ENCODE data around the gene NADK.
A peak's percentile ranks its signal among the peaks of the same experiment; 100 is the strongest.
"Not testable (repeated sequence)": the region's sequence is repeated elsewhere in the genome, so short reads cannot be mapped to it uniquely, and the experiment has no call there.

NADK gene

DNA sequence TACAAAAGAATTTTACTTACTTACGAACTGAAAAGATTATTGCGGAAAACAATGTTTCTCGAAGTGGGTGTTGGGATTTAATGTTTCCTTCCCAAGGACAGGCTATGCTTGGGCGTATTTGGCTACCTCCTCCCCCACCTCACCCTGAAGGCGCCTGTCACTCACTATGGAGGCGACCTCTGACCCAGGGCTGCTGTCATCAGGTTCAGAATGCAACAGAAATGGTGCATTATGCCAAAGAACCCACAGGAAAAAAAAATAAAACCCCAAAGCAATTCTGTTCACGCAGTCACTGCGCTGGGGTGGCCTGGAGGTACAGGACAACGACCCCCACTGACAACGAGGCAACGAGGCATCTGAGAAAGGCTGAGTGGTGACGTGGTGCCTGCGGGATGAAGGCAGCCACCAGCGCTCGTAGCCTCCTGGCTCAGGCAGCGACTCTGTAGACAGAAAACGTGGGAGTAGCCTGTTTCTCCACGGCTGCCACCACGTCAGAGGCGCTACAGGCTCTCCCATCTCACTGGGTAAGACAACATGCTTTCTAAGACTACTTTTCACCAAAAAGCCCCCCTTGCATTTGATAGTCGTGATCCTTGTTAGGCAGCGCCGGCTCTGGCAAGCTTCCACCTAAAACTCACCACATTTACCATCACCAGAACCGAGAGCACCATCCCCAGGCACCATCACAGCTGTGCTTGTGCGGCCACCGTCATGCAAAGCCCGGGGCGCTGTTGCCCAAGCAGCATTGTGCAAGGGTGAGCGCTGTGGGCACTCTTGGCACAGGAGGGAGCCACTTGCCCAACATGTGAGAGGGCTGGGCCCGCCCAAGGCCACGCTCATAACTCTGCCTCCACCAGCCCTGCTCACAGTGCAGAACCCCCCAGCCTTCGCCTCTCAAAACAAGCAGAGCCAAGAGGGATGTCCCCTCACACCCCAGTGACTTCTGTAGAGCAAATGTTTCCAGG, 14.3 kb downstream of the NADK start:
- DNase-seq: peak; percentile 62

GRCh38 chr1:1761504-1762376, 16.5 kb downstream of the NADK start:
- DNase-seq: no peak

DNA sequence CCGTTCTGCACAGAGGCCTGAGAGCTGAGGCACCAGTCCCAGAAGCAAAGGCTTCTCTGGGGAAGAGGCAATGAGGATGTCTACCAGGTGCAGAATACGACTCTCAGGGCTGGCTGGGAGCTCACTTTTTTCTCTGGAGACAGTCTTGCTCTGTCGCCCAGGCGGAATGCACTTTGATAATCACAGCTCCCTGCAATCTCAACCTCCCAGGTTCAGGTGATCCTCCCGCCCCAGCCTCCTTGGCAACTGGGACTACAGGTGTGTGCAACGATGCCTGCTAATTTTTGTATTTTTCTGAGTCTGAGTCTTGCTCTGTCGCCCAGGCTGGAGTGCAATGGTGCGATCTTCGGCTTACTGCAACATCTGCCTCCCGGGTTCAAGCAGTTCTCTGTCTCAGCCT, 17.6 kb downstream of the NADK start:
- DNase-seq: no peak

GRCh38 chr1:1760345-1760650, 18.0 kb downstream of the NADK start:
- no peak for DNase-seq

GRCh38 chr1:1759456-1760344, 18.6 kb downstream of the NADK start:
- no peak for DNase-seq

DNA sequence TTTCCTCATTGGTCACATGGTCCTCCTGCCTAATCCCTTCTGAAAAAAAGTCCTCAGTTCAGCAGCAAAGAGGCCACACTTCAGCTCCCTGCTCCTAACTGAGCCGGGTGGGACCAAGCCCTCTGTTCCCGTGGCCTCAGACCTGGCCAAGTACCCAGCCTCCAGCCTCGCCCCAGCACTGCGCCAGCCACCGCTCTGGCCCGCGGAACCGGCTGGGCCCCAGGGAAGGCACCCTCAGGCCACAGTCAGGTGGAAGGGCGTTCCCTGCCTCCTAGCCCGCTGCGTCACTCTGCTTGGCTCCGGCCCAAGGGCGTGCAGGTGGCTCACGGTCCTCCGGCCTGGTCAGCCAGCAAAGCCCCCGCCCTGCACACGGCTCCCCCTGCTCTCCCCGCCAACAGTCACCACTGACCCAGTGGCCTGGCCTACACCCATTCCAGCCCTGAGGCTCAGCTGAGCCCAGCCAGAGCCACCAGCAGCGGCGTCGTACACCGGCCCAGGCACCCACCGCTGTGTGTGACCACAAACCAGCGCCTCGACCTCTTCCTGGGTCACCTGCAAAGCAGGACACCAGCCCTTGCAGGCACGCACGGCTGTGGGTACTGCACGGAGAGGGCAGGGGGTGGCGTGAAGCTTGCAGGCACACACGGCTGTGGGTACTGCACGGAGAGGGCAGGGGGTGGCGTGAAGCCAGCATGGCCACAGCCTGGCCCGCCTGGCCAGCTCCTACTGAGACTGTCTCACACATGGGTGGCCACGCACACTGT, 19.4 kb downstream of the NADK start:
- DNase-seq: no peak

DNA sequence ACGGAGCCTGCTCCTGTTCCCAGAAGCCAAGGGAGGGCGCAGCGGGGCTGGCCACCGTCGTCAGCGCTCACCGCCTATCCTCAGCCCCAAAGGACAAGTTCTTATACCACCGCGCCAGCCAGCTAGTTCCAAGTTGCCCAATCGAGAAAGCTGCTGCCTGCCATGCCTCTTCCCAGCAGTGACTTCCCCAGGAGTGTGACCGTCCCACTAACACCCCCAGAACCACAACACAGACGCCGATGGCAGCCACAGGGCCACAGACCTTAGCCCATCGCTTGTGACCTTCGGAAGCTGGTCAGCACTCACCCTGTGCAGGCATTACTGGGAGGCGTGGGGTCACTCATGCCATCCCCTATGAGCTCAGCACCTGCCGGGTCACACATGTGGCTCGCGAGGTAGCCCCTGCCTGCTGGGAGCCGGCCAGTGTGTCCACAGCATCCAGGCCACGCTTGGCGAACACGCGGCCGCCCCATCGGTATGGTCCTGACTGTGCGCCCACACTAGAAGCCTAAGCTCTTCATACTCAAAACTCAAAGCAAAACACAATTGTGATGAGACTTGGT, 20.1 kb downstream of the NADK start:
- no peak for DNase-seq

DNA sequence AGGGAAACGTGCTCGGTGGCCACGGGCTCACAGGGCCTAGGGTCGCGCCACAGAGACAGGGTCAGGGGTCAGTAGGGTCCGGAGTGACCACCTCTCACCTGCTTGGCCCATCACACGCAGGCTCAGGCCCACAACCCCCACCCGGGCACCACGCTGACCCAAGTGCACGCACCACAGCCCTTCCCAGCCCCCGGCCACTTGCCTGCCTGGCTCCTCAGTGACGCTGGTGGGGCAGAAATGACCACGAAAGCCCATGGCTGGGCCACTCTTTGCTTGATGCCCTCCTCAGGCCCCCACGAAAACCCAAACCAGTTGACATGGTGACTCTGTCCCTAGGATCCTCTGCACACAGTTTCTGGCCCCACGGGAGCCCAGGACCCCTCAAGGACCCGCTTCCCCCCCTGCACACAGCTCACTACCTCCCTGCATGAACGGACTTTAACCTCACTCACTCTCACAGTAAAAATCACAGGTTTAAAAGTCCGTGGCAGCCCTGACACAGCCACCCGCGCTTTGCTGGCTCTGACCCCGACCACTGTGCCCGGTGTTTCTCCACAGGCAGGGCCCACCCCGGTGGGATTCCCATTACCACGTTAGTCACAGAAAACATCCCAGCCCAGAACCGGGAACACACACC, 20.7 kb downstream of the NADK start:
- DNase-seq: no peak

- DNase-seq: no peak
These were observed 21.4 kb downstream of the NADK start for GRCh38 chr1:1756661-1757421.

- DNase-seq: no peak
These were observed 22.4 kb downstream of the NADK start for GRCh38 chr1:1755852-1756251.

GRCh38 chr1:1755426-1755825, 22.8 kb downstream of the NADK start:
- DNase-seq: no peak

GRCh38 chr1:1754051-1754815, 24.0 kb downstream of the NADK start:
- DNase-seq: no peak

DNA sequence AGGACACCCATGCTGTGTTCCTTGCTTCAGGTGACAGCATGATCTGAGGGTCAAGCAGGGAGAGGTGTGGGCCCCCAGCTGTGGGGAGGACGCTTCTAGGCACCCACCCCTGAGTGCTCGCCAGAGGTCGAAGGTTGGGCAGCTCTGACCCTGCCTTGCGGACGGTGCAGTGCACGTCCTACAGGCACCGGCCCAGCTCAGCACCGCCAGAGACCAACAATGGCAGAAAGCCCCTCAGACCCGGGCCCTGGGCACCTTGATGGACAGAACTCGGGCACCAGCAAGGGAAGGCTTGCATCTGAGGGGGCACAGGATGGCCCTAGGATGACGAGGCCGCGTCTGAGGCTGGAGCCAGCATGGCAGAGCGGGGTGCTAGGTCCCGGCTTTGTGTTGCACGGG, 24.7 kb downstream of the NADK start:
- DNase-seq: no peak

GRCh38 chr1:1752636-1753606, 25.3 kb downstream of the NADK start:
- no peak for DNase-seq

GRCh38 chr1:1752190-1752589, 26.1 kb downstream of the NADK start:
- DNase-seq: no peak

DNA sequence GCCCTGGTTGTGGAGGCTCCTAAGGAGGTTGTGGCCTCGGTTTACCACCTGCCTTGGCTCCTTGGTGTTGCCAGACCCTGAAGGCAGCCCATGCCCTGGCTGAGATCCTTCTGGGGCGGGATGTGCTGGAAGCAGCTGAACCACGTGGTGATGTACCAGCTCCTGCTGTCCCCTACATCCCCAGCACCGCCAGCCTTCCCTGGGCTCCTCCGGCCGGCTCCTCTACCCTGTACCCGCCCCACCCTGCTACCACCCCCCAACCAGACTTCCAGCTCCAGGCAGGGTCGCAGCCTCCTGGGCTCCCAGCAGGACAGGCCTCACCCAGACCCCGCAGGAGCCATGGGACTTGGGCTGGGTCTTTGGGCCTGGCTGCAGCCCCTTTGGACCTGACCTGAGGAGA, 28.3 kb downstream of the NADK start:
- DNase-seq: not testable (repeated sequence)

- no peak for DNase-seq
These were observed 29.5 kb downstream of the NADK start for GRCh38 chr1:1748686-1749321.

- not testable (repeated sequence) for DNase-seq
These were observed 31.7 kb downstream of the NADK start for GRCh38 chr1:1746566-1746909.

Measured in femur (tissue), 1 donor.